WI38 (cell line): Measurements from ENCODE around the gene CCDC117.

Source experiments
- H3K4me3 ChIP-seq: 2 replicates; pipeline ENCODE4 v1.5.1; 2011; ENCODE audit warnings: low read depth, mild to moderate bottlenecking, control low read depth, low read length
- TF ChIP-seq, protein P1 (sequence below): IDR thresholded peaks from 2 replicates; pipeline ENCODE4 v1.5.1; 2012; ENCODE audit warnings: low read depth, mild to moderate bottlenecking, control low read depth, low read length

The CCDC117 gene, protein sequence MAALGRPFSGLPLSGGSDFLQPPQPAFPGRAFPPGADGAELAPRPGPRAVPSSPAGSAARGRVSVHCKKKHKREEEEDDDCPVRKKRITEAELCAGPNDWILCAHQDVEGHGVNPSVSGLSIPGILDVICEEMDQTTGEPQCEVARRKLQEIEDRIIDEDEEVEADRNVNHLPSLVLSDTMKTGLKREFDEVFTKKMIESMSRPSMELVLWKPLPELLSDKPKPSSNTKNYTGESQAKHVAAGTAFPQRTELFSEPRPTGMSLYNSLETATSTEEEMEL

DNA sequence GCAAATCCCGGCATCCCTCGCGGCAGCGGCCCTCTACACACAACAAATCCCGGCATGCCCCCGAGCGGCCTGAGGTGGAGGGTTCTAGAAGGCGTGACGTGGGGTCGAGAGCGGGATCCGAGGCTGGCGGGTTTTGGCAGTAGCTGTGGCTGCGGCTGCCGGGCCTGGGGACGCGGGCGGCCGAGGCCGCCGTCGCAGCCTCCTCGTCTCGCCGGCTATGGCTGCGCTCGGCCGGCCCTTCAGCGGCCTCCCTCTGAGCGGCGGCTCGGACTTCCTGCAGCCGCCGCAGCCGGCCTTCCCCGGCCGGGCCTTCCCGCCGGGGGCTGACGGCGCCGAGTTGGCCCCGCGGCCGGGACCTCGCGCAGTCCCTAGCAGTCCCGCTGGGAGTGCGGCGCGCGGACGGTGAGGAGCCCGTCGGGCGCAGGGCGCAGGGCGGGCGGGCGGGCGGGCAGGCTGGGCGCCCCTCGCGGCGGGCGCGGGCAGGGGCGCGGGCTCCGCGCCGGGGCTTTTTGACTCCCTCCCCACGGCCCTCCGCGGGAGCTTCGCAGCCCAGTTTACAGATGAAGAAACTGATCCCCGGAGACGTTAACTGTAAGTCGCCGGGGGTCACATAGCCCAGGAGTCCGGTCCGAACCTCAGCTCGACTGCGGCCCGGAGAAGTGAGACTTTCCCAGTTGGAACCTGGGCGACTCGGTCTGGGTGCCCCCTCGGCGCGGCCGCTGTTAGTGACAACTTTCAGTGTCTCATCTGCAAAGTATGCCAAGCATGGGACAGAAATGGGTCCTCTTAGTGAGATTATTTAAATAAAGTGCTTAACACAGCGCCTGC lies at the start of gene CCDC117:
Gene CCDC117 (plus strand): TSS at position 63 of the 828 bp plus-strand sequence. CDS start 155 bp downstream, at position 218.
- H3K4me3 ChIP-seq = peak within 1 kb of the TSS; percentile 84
- TF ChIP-seq, protein P1, sequence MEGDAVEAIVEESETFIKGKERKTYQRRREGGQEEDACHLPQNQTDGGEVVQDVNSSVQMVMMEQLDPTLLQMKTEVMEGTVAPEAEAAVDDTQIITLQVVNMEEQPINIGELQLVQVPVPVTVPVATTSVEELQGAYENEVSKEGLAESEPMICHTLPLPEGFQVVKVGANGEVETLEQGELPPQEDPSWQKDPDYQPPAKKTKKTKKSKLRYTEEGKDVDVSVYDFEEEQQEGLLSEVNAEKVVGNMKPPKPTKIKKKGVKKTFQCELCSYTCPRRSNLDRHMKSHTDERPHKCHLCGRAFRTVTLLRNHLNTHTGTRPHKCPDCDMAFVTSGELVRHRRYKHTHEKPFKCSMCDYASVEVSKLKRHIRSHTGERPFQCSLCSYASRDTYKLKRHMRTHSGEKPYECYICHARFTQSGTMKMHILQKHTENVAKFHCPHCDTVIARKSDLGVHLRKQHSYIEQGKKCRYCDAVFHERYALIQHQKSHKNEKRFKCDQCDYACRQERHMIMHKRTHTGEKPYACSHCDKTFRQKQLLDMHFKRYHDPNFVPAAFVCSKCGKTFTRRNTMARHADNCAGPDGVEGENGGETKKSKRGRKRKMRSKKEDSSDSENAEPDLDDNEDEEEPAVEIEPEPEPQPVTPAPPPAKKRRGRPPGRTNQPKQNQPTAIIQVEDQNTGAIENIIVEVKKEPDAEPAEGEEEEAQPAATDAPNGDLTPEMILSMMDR = no peak

DNA sequence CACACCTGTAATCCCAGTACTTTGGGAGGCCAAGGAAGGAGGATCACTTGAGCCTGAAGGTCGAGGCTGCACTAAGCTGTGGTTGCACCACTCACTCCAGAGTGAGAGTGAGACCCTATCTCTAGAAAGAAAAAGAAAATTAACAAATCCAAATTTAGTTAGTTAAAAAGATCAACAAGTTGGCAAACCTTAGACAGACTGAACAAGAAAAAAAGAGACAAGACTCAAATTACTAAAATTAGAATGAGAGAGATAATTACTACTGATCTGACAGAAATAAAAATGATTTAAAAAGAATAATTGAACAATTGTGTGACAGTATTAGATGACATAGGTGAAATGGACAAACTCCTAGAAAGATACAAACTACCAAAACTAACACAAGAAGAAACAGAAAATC lies 44.5 kb upstream of the CCDC117 start:
- TF ChIP-seq, protein P1 = no peak
- H3K4me3 ChIP-seq = no peak overlapping the region

DNA sequence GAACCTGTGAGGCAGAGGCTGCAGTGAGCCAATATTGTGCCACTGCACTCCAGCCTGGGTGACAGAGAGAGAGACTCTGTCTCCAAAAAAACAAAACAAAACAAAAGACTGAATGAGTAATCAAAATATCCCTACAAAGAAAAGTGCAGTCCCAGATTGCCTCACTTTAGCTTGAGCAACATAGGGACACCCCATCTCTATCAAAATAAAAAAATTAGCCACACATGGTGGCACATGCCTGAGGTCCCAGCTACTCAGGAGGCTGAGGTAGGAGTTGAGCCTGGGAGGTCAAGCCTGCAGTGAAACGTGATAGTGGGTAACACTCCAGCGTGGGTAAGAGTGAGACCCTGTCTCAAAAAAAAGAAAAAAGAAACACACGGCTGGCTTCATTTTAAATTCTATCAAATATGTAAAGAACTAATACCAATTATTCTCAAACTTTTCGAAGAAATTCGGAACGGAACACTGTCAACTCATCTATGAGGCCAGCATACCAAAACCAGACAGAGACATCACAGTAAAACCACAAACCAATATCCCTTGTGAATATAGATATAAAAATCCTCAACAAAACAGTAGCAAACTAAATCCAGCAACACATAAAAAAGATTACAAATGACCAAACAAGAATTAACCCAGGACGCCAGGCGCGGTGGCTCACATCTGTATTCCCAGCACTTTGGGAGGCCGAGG lies 43.7 kb upstream of the CCDC117 start:
- H3K4me3 ChIP-seq = no peak overlapping the region
- TF ChIP-seq, protein P1 = no peak

DNA sequence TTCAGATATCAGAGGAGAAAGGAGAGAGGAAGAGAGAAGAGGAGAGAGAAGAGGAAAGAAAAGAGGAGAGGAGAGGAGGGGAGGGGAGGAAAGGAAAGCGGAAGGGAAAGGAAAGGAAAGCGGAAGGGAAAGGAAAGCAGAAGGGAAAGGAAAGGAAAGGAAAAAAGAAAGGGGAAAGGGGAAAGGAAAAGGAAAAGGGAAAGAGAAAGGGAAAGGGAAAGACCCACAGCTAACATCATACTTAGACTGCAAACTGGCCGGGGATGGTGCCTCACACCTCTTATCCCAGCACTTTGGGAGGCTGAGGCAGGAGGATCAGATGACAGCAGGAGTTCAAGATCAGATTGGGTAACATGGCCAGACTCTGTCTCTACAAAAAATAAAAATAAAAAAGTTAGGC lies 42.3 kb upstream of the CCDC117 start:
- no peak overlapping the region for H3K4me3 ChIP-seq
- TF ChIP-seq, protein P1 = no peak

DNA sequence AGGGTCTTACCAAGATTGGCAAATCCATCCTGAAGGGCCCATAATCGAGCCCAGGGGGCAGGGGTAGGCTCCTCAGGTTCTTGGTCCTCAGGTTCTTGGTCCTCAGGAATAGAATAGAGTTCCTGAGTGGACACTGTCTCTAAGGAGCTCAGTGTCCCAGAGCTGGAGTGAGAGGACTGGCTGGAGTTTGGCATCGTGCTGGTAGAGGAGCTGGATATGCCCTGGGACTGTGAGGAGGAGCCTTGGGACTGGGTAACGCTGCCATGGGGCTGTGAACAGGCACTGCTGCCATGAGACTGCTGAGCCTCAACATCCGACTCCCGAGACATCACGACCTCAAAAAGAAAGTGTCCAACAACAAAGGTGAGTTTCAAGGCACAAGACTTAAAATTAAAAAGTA lies 38.1 kb upstream of the CCDC117 start:
- TF ChIP-seq, protein P1 = no peak
- no peak overlapping the region for H3K4me3 ChIP-seq

DNA sequence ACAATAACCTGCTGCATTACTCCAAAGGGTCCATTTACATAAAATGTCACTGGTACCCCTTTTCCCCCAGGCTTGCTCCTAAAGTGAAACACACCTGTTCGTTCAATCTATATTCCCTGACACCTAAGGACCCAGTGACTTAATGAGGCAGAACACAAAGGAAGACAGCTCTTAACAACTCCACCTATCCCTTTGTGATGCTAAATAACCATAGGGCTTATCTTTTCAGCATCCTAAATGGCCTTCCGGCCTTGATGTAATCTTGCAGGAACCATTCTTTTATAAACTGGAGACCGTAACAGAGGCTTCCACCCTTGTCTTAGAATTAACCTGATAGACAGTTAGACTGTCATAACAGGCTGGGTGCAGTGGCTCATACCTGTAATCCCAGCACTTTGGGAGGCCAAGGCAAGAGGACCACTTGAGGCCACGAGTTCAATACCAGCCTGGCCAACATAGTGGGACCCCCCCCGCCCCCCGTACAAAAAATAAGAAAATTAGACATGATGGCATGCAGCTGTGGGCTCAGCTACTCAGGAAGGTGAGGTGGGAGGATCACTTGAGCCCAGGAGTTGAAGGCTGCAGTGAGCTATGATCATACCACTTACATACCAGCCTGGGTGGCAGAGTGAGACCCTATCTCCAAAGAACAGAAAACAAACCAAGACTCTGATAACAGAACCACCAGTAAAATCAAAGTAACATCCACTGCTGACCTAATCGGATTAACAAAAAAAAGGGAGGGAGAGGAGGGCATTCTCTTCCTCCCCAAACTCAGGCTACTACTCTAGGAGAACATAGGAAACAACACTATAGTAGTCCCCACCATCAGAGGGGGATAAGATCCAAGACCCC lies 36.0 kb upstream of the CCDC117 start:
- no peak overlapping the region for H3K4me3 ChIP-seq
- TF ChIP-seq, protein P1 = no peak
